Measurements from ENCODE around the gene NFX1.

NFX1 gene

DNA sequence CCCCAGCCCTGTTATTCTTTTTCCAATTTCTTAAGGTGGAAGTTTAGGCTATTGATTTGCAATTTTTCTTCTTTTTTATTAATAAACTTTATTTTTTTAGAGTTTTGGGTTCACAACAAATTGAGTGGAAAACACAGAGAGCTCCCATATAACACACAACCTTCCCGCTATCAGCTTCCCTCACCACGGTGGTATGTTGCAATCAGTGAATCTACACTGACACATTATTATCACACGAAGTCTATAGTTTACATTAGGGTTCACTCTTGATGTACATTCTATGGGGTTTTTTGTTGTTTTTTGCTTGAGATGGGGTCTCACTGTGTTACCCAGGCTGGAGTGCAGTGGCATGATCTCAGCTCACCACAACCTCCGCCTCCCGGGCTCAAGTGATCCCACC is 4.8 kb upstream of the NFX1 start:
- Histone ChIP-seq H3K27me3 (replicated peaks) (no peaks in the 10 kb centered on the region), H3K36me3 (replicated peaks) (peaks cover 18% of the 10 kb centered on the region), H3K27ac (no peak overlapping the region), H3K4me3 (ENCODE audit: low read depth, low read length) (no peak overlapping the region)
- DNase-seq: no peak
- TF ChIP-seq, protein P1, sequence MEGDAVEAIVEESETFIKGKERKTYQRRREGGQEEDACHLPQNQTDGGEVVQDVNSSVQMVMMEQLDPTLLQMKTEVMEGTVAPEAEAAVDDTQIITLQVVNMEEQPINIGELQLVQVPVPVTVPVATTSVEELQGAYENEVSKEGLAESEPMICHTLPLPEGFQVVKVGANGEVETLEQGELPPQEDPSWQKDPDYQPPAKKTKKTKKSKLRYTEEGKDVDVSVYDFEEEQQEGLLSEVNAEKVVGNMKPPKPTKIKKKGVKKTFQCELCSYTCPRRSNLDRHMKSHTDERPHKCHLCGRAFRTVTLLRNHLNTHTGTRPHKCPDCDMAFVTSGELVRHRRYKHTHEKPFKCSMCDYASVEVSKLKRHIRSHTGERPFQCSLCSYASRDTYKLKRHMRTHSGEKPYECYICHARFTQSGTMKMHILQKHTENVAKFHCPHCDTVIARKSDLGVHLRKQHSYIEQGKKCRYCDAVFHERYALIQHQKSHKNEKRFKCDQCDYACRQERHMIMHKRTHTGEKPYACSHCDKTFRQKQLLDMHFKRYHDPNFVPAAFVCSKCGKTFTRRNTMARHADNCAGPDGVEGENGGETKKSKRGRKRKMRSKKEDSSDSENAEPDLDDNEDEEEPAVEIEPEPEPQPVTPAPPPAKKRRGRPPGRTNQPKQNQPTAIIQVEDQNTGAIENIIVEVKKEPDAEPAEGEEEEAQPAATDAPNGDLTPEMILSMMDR (IDR thresholded peaks at IDR 0.05; ENCODE audit: low read depth, low read length, missing control alignments): no peak
- in situ Hi-C loops (cut with HindIII; ENCODE audit: low pct_ligation_motif_present, low sequenced_read_pairs): no loop called here

GRCh38 chr9:33287087-33287490 is 3.2 kb upstream of the NFX1 start:
- no peak overlapping the region for H3K4me3 ChIP-seq (ENCODE audit: low read depth, low read length)
- no peaks in the 10 kb centered on the region for H3K27me3 ChIP-seq (replicated peaks)
- TF ChIP-seq, protein P1 (IDR thresholded peaks at IDR 0.05; ENCODE audit: low read depth, low read length, missing control alignments): peak; percentile 83
- peaks cover 5% of the 10 kb centered on the region for H3K36me3 ChIP-seq (replicated peaks)
- in situ Hi-C loops (cut with HindIII; ENCODE audit: low pct_ligation_motif_present, low sequenced_read_pairs): no loop called here
- DNase-seq: peak; percentile 58
- H3K27ac ChIP-seq: no peak overlapping the region

GRCh38 chr9:33288235-33288634 is 2.1 kb upstream of the NFX1 start:
- Histone ChIP-seq H3K4me3 (ENCODE audit: low read depth, low read length) (no peak overlapping the region), H3K36me3 (replicated peaks) (peaks cover 2% of the 10 kb centered on the region), H3K27ac (no peak overlapping the region), H3K27me3 (replicated peaks) (no peaks in the 10 kb centered on the region)
- DNase-seq: no peak
- in situ Hi-C loops (cut with HindIII; ENCODE audit: low pct_ligation_motif_present, low sequenced_read_pairs): no loop called here
- TF ChIP-seq, protein P1 (IDR thresholded peaks at IDR 0.05; ENCODE audit: low read depth, low read length, missing control alignments): no peak

DNA sequence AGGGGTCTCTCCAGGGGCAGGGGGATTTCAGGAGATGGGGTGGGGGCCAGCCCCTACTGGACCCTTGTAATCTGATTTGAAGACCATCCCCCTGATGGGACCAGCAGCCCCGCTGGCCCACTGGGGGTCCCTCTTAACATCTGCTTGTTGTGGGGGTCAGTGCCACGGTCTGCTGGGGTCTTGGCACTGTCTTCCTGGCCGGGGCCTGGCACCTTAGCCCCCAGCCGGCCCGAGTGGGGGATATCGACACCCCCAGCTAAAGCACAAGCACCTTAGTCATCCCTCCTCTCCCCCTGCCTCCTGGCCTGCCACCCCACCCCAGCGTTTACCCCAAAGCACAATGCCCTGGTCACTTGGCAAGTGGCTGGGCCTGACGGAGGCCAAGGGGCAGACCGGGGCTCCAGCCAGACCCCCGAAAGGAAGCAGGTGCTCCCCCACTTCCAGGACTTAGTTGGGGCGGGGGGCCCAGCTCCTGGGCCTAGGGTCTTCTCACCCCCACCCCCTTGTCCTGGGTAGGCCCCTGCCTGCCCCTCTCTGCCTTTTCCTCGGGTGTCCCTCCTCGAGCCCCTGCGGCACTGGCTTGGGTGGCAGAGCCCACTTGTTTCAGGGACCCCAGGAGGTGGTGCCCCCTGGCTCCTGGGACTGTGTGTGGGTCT is 1.4 kb upstream of the NFX1 start:
- Histone ChIP-seq H3K27me3 (replicated peaks) (no peaks in the 10 kb centered on the region), H3K4me3 (ENCODE audit: low read depth, low read length) (no peak overlapping the region), H3K27ac (no peak overlapping the region), H3K36me3 (replicated peaks) (peaks cover 2% of the 10 kb centered on the region)
- TF ChIP-seq, protein P1 (IDR thresholded peaks at IDR 0.05; ENCODE audit: low read depth, low read length, missing control alignments): no peak
- in situ Hi-C loops (cut with HindIII; ENCODE audit: low pct_ligation_motif_present, low sequenced_read_pairs): no loop called here
- no peak for DNase-seq

- in situ Hi-C loops (cut with HindIII; ENCODE audit: low pct_ligation_motif_present, low sequenced_read_pairs): no loop called here
- no peak for DNase-seq
- TF ChIP-seq, protein P1 (IDR thresholded peaks at IDR 0.05; ENCODE audit: low read depth, low read length, missing control alignments): no peak
- H3K27me3 ChIP-seq (replicated peaks): no peaks in the 10 kb centered on the region
- H3K27ac ChIP-seq: peak overlapping the region; percentile 100
- H3K4me3 ChIP-seq (ENCODE audit: low read depth, low read length): peak overlapping the region; percentile 87
- peaks cover 4% of the 10 kb centered on the region for H3K36me3 ChIP-seq (replicated peaks)
Measured at GRCh38 chr9:33289496-33289895, 820 bp upstream of the NFX1 start.

DNA sequence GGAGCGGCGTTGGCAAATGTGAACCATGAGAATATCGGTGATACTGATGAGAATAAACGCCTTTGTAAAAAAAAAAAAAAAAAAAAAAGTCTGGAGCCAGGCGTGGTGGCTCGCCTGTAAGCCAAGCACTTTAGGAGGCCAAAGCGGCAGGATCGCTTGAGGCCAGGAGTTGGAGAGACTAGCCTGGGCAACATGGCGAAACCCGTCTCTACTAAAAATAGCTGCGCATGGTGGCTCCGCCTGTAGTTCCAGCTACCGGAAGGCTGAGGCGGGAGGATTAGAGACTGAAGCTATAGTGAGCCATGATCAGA is 425 bp upstream of the NFX1 start:
- no peak for DNase-seq
- in situ Hi-C loops (cut with HindIII; ENCODE audit: low pct_ligation_motif_present, low sequenced_read_pairs): no loop called here
- no peaks in the 10 kb centered on the region for H3K27me3 ChIP-seq (replicated peaks)
- TF ChIP-seq, protein P1 (IDR thresholded peaks at IDR 0.05; ENCODE audit: low read depth, low read length, missing control alignments): no peak
- peak overlapping the region; percentile 87 for H3K4me3 ChIP-seq (ENCODE audit: low read depth, low read length)
- H3K27ac ChIP-seq: peak overlapping the region; percentile 100
- peaks cover 8% of the 10 kb centered on the region for H3K36me3 ChIP-seq (replicated peaks)

Data from brain microvascular endothelial cell (primary cell).